ENCODE measurements around the gene PPP2R3B.

Gene PPP2R3B

DNA sequence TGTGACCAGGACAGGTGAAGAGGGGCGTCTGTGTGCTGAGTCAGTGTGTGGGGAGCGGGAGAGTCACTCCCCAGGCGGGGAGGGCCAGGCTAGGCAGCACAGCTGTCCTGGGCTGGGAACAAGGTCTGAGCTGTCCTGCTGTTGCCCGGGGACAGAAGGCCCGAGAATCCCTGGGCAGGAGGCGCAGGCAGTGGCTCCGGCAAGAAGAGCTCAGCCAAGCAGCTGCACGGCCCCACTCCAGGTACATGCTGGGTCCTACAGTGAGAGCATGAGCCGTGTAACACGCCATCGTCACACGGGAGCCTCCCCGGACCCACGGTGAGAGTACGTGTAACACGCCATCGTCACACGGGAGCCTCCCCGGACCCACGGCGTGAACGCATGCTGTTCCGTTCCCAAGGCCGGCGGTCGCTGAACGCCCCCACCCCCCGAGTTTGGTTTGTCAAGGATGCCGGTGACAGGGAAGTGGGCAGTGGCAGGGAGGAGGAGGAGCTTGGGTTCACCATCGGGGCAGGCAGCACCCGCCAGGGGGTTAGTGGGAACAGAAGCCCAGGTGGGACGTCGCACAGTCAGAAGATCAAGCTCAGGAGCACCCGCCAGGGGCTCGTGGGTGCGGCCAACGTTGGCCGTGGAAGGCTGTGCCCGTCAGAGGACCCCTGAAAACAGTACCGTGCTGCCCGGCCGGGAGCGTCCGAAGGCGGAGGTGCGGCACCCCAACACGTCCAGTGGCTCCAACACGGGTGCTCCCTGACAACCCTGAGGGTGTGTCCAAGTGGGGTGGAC lies 15.6 kb downstream of the PPP2R3B start:
- no peak for DNase-seq (ENCODE audit: low read depth, low spot score)

DNA sequence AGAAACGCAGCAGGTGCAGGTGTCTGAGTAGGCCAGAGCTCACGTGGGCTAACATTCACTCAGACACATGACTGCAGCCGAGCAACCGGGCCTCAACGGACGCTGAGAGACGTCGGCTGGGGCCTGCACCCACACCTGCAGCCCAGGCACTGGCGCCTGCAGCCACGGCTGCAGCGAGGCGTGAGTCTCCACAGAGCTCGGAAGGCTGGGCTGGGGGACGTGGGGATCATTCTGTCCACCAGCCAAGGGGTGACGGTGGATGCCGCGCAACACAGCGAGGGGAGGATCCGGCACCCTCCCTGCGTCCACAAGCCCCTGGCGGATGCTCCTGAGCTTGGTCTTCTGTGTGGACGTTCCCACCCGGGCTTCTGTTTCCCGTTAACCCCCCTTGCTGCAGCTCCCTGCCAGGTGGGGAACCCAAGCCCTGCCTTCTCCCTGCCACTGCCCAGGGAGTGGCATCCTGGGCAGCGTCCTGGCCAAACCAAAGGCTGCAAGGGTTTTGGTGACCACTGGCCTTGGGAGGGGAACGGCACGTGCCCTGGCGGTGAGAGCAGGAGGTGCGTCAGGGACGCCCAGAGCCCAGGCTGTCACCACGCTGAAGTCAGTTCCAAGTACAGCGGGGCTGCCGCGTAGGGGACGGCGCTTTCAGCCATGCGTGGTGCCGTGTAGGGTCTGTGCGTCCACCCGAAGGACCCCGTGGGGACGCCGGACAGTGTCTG lies 16.3 kb downstream of the PPP2R3B start:
- DNase-seq (ENCODE audit: low read depth, low spot score), result no peak

DNA sequence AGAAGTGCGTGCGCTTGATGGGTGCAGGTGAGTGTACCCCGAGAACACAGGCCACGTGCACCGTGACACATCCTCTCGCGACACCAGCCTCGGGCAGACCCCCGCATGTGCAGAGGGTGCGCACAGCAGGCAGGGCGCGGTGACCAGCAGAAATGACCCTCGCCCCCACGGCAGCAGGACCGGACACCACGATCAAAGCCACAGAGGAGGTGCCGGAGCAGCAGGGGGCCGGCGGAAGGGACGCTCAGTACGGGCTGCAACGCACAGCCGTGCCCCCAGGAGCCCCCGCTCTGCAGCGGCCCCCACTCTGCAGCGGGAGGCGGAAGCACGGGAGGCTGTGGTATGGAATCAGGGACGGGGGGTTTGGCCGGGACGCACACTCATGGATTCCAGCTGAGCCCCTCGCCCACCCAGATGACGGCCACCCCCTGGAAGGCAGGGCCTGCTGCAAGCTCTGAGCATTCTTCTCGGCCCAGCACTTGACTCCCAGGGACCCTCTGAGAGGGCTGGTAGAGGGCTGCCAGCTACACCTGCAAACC lies 17.1 kb downstream of the PPP2R3B start:
- DNase-seq (ENCODE audit: low read depth, low spot score), result no peak

DNA sequence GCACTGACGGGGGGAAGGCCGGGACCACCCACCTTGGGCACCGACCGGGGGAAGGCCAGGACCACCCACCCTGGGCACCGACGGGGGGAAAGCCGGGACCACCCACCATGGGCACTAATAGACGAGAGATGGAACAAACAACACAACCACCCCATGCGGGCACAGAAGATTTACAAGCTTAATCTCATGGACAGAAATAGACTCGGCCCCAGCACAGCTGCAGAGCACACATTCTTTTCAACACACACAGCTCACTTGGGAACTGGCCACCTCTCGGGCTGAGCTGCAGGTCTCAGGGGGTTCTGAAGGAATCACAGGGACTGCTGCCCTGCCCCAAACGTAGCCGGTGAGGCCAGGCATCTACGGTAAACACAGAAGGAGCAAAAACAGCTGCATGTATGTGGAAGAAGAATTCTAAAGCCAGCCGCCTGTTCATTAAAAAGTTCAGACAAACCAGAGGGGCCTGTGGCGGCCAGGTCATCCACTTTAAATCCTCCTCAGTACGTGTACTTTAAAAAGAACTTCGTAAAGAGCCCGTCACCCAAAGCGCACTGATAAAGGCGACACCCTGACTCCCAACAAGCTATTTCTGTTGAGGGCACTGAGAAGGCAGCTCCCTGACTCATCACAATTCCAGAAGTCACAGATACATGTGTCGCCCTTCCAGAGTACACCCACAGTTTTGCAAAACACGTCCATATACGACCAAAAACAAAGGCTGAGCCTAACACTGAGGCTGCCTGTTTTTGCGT lies 17.7 kb downstream of the PPP2R3B start:
- no peak for DNase-seq (ENCODE audit: low read depth, low spot score)

DNA sequence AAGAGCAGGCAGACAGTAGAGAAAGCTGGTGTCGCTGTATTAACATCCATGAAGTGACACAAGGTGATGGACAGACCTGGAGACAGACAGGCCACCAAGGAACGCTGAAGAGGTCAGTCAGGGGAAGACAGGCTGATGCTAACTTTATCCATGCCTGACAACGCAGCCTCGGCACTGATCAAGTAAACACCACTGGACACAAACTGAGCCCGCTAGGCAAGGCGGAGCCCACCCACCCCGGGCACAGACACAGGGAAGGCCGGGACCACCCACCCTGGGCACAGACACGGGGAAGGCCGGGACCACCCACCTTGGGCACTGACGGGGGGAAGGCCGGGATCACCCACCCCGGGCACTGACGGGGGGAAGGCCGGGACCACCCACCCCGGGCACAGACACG lies 18.8 kb downstream of the PPP2R3B start:
- no peak for DNase-seq (ENCODE audit: low read depth, low spot score)

DNA sequence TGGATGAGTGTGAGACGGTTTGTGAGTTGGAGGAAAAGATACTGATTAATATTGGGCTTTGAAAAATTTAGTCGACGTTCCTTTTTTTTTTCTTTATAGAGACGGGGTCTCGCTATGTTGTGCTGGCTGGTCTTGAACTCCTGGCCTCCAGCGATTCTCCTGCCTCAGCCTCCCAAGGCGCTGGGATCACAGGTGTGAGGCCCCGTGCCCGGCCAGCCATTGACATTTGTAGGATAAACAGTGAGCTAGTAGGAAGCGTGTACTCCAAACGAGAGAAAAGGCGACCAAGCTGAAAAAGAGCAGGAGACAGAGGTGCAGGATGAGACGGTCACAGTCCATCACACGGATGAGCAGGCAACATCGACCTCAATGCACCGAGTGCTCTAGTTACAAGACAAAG lies 19.4 kb downstream of the PPP2R3B start:
- no peak for DNase-seq (ENCODE audit: low read depth, low spot score)

DNA sequence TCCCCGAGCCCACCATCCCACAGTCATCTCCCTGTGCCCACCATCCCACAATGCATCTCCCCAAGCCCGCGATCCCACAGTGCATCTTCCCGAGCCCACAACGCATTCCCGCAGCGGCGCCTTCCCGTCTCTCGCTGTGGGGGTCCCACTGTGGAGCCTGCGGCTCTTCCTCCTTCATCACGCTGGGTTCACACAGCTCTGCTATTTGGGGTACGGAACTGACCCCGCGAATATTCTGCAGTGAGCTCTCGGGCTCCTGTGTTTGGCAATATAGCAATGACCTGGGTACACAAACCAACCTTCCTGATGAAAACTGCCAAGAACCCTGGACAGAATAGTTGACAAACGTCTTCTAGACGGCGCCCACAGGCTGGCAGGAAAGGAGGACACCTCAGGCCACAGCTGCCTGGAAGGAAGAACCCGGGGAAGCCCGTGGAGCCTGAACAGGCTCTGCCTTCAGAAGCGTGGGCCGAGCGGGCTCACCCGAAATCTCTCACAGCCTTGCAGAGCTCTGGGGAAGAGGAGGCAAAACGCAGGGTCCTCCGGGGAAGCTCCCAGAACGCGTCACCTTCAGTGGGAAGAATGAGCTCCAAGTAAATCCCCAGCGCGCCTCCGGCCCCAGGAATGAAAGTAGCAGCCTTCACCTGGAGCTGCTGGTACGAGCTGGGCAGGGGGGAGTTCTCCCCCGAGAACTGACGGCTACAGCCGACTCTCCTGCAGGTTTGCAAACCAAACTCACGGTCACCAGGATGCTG lies 22.9 kb downstream of the PPP2R3B start:
- DNase-seq (ENCODE audit: low read depth, low spot score), result no peak

DNA sequence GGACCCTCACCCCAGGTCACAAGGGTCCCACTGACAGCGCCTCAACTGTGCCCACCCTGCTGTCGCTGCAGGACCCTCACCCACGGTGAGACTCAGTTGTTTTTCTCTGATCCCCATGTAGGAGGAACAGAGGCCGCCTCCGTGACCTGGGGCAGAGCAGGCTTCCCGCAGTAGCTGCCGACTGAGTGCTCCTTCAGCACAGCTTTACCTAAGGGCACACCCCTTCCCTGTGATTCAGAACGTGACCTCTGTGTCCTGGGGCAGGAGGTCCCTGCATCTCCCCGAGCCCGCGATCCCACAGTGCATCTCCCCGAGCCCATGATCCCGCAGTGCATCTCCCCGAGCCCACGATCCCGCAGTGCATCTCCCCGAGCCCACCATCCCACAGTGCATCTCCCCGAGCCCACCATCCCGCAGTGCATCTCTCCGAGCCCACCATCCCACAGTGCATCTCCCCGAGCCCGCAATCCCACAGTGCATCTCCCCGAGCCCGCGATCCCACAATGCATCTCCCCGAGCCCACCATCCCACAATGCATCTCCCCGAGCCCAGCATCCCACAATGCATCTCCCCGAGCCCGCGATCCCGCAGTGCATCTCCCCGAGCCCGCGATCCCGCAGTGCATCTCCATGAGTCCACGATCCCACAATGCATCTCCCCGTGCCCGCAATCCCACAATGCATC lies 23.6 kb downstream of the PPP2R3B start:
- DNase-seq (ENCODE audit: low read depth, low spot score), result no peak

DNA sequence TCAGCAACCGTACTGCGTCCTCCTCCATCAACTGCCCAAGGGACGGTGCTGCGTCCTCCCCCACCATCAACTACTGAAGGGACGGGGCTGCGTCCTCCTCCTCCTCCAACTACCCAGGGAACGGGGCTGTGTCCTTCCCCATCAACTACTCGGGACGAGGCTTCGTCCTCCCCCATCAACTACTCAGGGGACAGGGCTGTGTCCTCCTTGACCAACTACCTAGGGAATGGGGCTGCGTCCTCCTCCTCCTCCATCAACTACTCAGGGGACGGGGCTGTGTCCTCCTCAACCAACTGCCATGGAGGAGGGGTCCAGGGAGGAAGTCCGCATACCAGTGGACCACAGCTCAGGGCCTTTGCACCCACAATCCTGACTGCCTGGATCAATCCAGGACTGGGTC lies 24.4 kb downstream of the PPP2R3B start:
- no peak for DNase-seq (ENCODE audit: low read depth, low spot score)

DNA sequence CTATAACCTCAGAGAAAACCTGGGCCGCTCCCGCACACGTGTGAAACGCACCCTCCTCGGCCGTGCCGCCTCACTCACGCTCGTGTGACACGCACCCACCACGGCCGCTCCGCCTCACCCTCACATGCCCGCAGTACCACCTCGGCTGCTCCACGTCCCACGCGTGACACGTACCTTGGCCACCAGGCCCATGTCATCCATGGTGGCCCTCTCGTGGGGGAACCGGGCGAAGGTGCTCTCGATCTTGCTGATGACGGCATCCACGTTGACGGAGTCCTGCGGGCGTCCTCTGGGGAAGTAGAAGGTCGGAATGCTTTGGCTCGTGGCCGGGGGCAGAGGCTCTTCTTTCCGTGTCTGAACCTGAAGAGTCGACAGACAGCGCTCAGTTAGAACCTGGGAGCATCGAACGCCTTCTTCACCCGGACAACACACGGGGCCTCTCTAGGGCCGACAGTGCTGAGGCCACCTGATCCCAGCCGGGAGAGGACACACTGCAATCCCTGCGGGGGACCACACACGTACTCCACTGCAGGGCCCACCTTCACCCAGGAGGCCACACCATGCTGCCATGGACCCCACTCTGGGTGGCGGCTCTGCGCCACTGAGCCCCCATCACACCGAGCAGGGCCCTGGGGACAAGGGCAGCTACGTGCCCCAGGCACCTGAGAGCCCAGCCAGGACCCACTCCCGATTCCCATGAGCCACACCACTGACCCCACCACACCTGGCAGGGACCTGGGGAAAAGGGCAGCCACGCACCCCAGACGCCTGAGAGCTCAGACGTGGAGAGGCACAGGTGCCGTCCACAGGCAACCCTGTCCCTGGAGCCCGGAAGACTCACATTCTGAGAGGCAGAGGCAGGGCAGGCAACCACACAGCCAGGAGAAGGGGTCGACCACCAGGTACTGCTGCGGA lies 25.2 kb downstream of the PPP2R3B start:
- DNase-seq (ENCODE audit: low read depth, low spot score), result no peak

DNA sequence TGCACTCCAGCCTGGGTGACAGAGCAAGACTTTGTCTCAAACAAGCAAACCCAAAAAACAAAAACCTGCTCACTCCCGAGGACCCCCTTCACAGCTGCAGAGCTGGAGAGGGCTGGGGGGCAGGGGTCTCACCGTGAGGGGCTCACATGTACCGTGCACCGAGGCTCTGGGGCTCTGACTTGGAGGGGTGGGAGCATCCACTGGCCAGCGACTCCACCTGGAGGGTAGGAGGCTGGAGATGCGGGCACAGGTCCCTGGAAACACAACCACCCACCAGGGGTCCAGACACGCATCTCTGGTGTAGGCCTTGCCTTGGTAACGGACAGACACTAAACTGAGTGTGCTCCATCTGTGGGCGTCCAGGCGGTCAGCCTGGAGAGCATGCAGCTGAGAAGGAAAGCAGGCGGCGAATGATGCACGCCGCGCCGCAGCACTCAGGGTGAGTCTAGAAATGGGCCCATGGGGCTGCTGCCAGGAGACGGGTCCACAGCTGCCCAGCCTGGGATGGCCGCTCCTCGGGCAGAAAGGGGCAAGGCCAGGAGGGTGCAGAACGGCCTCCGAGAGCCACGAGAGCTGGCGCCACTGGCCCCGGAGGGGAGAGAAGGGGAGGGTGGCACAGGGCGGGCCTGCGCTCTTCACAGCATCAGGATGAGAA lies 26.1 kb downstream of the PPP2R3B start:
- DNase-seq (ENCODE audit: low read depth, low spot score), result no peak

DNA sequence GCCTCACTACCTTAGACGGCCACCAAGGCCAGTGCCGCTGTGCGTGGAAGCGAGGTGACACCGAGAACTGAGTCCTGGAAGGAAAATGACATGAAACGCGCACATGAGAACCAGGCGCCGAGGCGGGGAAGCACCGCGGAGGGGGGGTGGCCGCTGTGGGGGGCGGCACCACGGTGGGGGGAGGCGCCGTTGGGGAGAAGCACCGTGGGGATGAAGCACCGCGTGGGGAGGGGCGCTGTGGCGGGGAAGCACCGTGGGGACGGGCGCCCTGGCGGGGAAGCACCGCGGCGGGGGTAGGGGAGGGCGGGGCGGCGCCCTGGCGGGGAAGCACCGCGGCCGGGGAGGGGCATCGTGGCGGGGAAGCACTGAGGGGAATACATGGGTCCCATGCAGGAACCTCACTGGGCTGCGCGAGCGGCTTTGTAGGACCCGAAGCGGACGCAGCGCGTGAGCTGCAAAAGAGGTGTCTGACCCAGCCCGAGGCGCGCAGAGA lies 28.0 kb downstream of the PPP2R3B start:
- DNase-seq (ENCODE audit: low read depth, low spot score), result no peak

DNA sequence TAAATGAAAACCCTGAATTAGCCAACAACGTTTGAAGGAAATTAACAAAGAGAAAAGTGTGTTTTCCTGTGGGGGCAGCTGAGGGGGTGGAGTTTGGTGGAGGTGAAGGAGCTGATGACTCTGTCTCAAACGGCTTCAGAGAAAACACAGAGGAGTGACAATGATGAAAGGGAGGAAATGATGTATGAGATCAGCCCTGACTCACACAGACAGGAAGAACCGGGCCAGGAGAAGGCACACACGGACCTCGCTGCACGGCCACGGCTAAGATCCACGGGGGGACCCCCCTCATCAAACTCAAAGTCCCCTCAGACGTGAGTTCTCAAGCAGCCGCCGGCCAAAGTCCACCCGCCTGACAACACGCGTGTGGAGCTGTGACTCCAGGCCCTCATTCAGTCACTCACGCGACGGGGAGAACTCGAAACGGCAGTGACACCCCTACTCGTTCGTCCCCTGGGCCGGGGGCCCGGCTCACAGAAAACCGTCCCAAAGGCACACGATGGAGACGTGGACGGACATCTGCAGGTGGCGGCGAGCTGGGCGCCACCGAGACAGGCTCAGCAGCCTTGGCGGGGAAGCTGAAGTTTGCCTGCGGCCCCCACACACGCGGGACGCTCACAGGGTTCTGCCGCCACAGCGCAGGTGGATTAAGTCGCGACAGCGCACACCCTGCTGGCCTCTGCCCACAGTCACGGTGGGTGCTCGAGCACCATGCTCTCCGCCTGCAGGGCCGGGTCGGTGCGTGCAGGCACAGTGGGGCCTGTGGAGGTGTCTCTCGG lies 28.8 kb downstream of the PPP2R3B start:
- no peak for DNase-seq (ENCODE audit: low read depth, low spot score)

DNA sequence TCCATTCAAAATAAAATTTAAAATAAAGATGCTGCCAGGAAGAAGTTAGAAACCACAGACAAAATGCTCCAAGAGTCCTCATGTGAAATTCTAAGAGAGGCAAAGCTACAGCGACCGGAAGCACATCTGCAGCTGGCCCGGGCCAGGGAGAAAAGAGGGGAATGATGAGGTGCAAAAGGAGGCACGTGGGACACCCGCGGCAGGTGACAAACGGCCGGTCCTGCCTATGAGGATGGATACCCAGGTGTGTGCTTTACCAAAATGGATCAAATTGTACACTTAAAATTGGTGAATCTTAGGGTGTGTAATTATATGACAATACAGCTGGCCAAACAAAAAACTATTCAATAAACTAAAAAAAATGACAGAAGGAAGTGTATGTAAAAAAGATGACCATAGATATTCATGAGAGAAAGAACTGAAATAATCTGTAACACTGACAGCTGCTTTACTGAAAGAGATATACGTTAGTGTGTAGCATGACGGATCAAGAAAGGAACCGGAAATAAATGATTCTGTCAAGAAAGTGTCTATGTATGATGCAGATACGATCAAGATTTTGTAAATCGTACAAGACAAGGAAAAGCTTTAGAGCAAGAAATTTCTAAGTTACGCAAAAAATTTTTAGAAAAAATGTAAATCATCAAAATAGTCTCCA lies 29.5 kb downstream of the PPP2R3B start:
- no peak for DNase-seq (ENCODE audit: low read depth, low spot score)

DNA sequence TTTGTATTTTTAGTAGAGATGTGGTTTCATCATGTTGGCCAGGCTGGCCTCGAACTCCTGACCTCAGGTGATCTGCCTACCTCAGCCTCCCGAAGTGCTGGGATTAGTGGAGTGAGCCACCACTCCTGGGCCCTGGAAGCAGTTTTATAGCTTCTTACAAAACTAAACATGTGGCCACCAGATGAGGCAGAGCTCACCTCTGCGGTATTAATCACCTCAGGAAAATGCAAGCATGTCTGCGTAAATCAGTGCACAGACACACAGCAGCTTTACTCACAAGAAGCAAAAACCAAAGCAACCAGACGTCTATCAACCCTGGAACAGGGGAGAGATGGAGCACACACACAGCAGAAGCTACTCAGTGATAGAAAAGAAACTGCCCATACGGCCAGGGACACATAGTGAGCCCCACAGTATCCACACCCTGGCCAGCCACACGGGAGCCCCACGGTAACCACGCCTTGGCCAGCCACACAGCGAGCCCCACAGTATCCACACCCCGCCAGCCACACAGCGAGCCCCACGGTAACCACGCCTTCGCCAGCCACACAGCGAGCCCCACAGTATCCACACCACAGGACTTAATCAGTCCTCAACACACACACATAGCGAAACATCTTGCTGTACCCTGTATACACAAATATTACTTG lies 30.2 kb downstream of the PPP2R3B start:
- no peak for DNase-seq (ENCODE audit: low read depth, low spot score)

DNA sequence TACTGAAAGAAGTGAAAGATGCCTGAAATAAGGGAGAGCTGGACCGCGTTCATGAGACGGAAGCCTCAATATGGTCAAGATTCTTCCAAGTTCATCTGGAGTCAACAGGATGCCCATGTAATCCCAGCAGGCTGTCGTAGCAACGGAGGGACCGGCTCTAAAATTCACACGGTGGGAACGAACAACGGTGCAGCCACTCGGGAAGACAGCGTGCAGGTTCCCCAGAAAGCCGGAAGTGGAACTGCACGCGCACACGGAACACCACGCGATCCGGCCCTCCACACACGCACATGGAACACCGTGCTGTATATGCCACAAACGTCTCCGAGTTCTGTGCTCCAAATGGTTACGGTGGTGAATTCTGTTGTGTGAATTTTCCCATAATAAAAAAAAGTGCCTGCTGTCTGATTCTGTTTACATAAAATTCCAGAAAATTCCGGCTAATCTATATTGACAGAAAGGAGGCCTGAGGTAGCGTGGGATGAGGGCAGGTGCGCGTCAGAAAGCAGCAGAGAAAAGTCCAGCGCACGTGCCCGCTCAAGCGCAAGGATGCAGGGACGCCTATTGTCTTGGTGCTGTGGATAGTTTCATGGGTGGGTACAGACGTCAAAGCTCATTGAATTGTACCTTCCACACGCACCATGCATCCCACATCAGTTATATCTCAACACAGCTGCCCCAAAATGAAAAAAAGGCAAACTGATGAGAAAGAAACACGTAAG lies 31.2 kb downstream of the PPP2R3B start:
- no peak for DNase-seq (ENCODE audit: low read depth, low spot score)

Data from brain pericyte (primary cell).